PC-3 (cell line): ENCODE measurements around the gene MAGI2. TPM values are rescaled to one million over a fixed set of nuclear protein-coding genes. Genes with fewer than 3 reads are reported as not detected.

Experiments
- ATAC-seq: fragments of 200-7000 bp; cut with Tn5 transposase; 2 replicates; pipeline ENCODE4 v1.9.1; 2020; ENCODE audit warnings: mild to moderate bottlenecking, moderate library complexity
- BruUV-seq: library from RNA; stranded (reverse); fragments of 400-500 nt; replicated peaks from 2 replicates; lab custom pipeline; 2021; lab: Mats Ljungman, UMichigan
- CTCF ChIA-PET: fragments of 300-600 bp; sonication (Branson Sonifier 250); formaldehyde crosslinking; loops from one replicate; lab custom pipeline; 2022; ENCODE audit warnings: antibody characterized with exemption; lab: Charles Lee
- POLR2A ChIA-PET: fragments of 300-600 bp; sonication (Branson Sonifier 250); formaldehyde crosslinking; loops from one replicate; lab custom pipeline; 2022; ENCODE audit warnings: antibody characterized with exemption; ENCODE audit not compliant: unreplicated experiment; lab: Charles Lee
- DNase-seq: peaks from one replicate; pipeline ENCODE4 v3.0.0-alpha.2; 2015
- H2AFZ ChIP-seq: fragments of 300-600 bp; sonication (generic); 2 replicates; pipeline ENCODE4 v1.6.0; 2016; ENCODE audit warnings: antibody characterized with exemption, low read length
- H3F3A ChIP-seq: fragments of 300-600 bp; sonication (generic); one replicate; pipeline ENCODE4 v1.6.0; 2017; ENCODE audit warnings: antibody characterized with exemption, low read length, control low read depth, mild to moderate bottlenecking; ENCODE audit not compliant: unreplicated experiment
- H3K27ac ChIP-seq: fragments of 300-600 bp; sonication (generic); 2 replicates; pipeline ENCODE4 v1.5.1; 2016; ENCODE audit warnings: mild to moderate bottlenecking, low read length
- H3K27me3 ChIP-seq: fragments of 300-600 bp; sonication (generic); 2 replicates; pipeline ENCODE4 v1.6.1; 2016; ENCODE audit warnings: low read length, mixed read lengths
- H3K36me3 ChIP-seq: fragments of 300-600 bp; sonication (generic); 2 replicates; pipeline ENCODE4 v1.6.1; 2016; ENCODE audit warnings: low read depth, mixed run types, low read length, mixed read lengths
- H3K4me1 ChIP-seq: fragments of 300-600 bp; sonication (generic); 2 replicates; pipeline ENCODE4 v1.5.1; 2016; ENCODE audit warnings: low read length; ENCODE audit not compliant: insufficient read depth
- H3K4me2 ChIP-seq: fragments of 300-600 bp; sonication (generic); 2 replicates; pipeline ENCODE4 v1.6.0; 2016; ENCODE audit warnings: low read length
- H3K4me3 ChIP-seq: fragments of 300-600 bp; sonication (generic); 2 replicates; pipeline ENCODE4 v1.5.1; 2016; ENCODE audit warnings: mild to moderate bottlenecking, low read length, mixed read lengths
- H3K79me2 ChIP-seq: fragments of 300-600 bp; sonication (generic); 2 replicates; pipeline ENCODE4 v1.6.1; 2017; ENCODE audit warnings: low read length, mixed read lengths
- H3K9ac ChIP-seq: fragments of 300-600 bp; sonication (generic); 2 replicates; pipeline ENCODE4 v1.6.0; 2016; ENCODE audit warnings: mild to moderate bottlenecking, low read length
- H3K9me2 ChIP-seq: fragments of 300-600 bp; sonication (generic); replicated peaks from 2 replicates; pipeline ENCODE4 v1.6.1; 2016; ENCODE audit warnings: mixed run types, low read length, mixed read lengths
- H3K9me3 ChIP-seq: fragments of 300-600 bp; sonication (generic); 2 replicates; pipeline ENCODE4 v1.6.1; 2016; ENCODE audit warnings: low read length, mixed read lengths
- H4K20me1 ChIP-seq: fragments of 300-600 bp; sonication (generic); 2 replicates; pipeline ENCODE4 v1.6.1; 2016; ENCODE audit warnings: low read length, mixed read lengths
- EZH2 ChIP-seq: fragments of 300-600 bp; sonication (generic); IDR thresholded peaks from one replicate; pipeline ENCODE4 v1.6.1; 2017; ENCODE audit warnings: antibody characterized with exemption, mild to moderate bottlenecking, low read length; ENCODE audit not compliant: unreplicated experiment
- EZH2phosphoT487 ChIP-seq: fragments of 300-600 bp; sonication (generic); IDR thresholded peaks from 2 replicates; pipeline ENCODE4 v1.6.1; 2018; ENCODE audit warnings: mild to moderate bottlenecking, antibody characterized with exemption, low read length, borderline replicate concordance
- intact Hi-C: fragments of 100-400 bp; cut with micrococcal nuclease; formaldehyde crosslinking; loops from 2 replicates; pipeline ENCODE4 v1.9.0; 2023
- total RNA-seq: library from RNA; depleted of rRNA; stranded (reverse); fragments of >200 nt; gene quantifications from 2 replicates; pipeline ENCODE4 v1.2.3, GENCODE V29; 2014
- TF ChIP-seq, protein P1 (sequence below): fragments of 300-600 bp; sonication (generic); conservative IDR thresholded peaks from 2 replicates; pipeline ENCODE4 v1.5.1; 2017; ENCODE audit warnings: antibody characterized with exemption, low read depth, mild to moderate bottlenecking, low read length

MAGI2 gene
- total RNA-seq, 1 experiment from 2014 or later, result not detected

GRCh38 chr7:78176171-78176570 lies 1277.3 kb downstream of the MAGI2 start:
- no peak for DNase-seq
- ATAC-seq, result no peak
- Histone ChIP-seq H3K9me3 (no peaks in the 10 kb centered on the region), H3K4me2 (no peak overlapping the region), H2AFZ (no peak overlapping the region), H3K4me1 (no peaks in the 10 kb centered on the region), H3K79me2 (no peaks in the 10 kb centered on the region), H3K36me3 (no peaks in the 10 kb centered on the region), H3K27me3 (peaks cover 66% of the 10 kb centered on the region), H3K4me3 (no peak overlapping the region), H3F3A (no peaks in the 10 kb centered on the region), H4K20me1 (no peaks in the 10 kb centered on the region), H3K27ac (no peak overlapping the region), H3K9ac (no peak overlapping the region), H3K9me2 (no peaks in the 10 kb centered on the region)
- no TSS peak for BruUV-seq
- POLR2A ChIA-PET, result no interaction called here
- TF ChIP-seq EZH2phosphoT487 (no peak), EZH2 (no peak)
- TF ChIP-seq, protein P1, sequence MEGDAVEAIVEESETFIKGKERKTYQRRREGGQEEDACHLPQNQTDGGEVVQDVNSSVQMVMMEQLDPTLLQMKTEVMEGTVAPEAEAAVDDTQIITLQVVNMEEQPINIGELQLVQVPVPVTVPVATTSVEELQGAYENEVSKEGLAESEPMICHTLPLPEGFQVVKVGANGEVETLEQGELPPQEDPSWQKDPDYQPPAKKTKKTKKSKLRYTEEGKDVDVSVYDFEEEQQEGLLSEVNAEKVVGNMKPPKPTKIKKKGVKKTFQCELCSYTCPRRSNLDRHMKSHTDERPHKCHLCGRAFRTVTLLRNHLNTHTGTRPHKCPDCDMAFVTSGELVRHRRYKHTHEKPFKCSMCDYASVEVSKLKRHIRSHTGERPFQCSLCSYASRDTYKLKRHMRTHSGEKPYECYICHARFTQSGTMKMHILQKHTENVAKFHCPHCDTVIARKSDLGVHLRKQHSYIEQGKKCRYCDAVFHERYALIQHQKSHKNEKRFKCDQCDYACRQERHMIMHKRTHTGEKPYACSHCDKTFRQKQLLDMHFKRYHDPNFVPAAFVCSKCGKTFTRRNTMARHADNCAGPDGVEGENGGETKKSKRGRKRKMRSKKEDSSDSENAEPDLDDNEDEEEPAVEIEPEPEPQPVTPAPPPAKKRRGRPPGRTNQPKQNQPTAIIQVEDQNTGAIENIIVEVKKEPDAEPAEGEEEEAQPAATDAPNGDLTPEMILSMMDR, result no peak
- CTCF ChIA-PET, result no interaction called here
- intact Hi-C loops, result no loop called here

GRCh38 chr7:78175330-78176100 lies 1278.0 kb downstream of the MAGI2 start:
- DNase-seq (no peak), ATAC-seq (no peak)
- H3K4me1 ChIP-seq, result no peaks in the 10 kb centered on the region
- H3K27me3 ChIP-seq, result peaks cover 66% of the 10 kb centered on the region
- no peaks in the 10 kb centered on the region for H3F3A ChIP-seq
- CTCF ChIA-PET, result no interaction called here
- H3K79me2 ChIP-seq, result no peaks in the 10 kb centered on the region
- H3K4me2 ChIP-seq, result no peak overlapping the region
- no peaks in the 10 kb centered on the region for H3K9me2 ChIP-seq
- H2AFZ ChIP-seq, result no peak overlapping the region
- no peaks in the 10 kb centered on the region for H3K36me3 ChIP-seq
- intact Hi-C loops, result no loop called here
- TF ChIP-seq, protein P1, result no peak
- no peak for TF ChIP-seq EZH2
- no peak for TF ChIP-seq EZH2phosphoT487
- H4K20me1 ChIP-seq, result no peaks in the 10 kb centered on the region
- POLR2A ChIA-PET, result no interaction called here
- no peak overlapping the region for H3K9ac ChIP-seq
- no peak overlapping the region for H3K4me3 ChIP-seq
- no peak overlapping the region for H3K27ac ChIP-seq
- no peaks in the 10 kb centered on the region for H3K9me3 ChIP-seq
- no TSS peak for BruUV-seq

- Histone ChIP-seq H3K4me1 (no peaks in the 10 kb centered on the region), H3K79me2 (no peaks in the 10 kb centered on the region), H3K36me3 (no peaks in the 10 kb centered on the region), H3K9me2 (no peaks in the 10 kb centered on the region), H4K20me1 (no peaks in the 10 kb centered on the region), H3F3A (no peaks in the 10 kb centered on the region), H3K4me2 (no peak overlapping the region), H3K27me3 (peaks cover 69% of the 10 kb centered on the region), H3K9ac (no peak overlapping the region), H3K27ac (no peak overlapping the region), H2AFZ (no peak overlapping the region), H3K9me3 (no peaks in the 10 kb centered on the region), H3K4me3 (no peak overlapping the region)
- BruUV-seq, result no TSS peak
- POLR2A ChIA-PET, result no interaction called here
- TF ChIP-seq EZH2 (no peak), EZH2phosphoT487 (no peak)
- TF ChIP-seq, protein P1, result no peak
- ATAC-seq, result no peak
- no peak for DNase-seq
- CTCF ChIA-PET, result no interaction called here
- intact Hi-C loops, result no loop called here
Measured at GRCh38 chr7:78173666-78174065, 1279.8 kb downstream of the MAGI2 start.
